ENCODE results near the gene ASAH2B.

Gene ASAH2B

DNA sequence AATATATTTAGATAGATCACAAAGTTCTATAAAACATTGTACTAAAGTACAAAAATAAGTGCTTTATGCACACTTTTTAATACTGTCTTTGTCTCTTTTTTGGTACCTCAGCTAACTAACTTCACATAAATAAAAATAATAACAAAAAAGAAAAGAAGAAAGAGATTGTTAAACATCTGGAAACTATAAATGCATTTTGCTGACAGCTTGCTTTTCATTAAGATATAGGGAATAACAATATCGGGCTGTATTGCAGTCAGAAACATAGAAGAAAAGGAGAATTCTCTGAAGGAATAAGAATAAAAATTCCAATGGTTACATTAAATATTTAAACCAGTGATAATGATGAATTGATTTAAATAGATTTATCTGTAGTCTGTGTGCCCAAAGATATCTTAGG lies 59.9 kb downstream of the ASAH2B start:
- no peak for DNase-seq

DNA sequence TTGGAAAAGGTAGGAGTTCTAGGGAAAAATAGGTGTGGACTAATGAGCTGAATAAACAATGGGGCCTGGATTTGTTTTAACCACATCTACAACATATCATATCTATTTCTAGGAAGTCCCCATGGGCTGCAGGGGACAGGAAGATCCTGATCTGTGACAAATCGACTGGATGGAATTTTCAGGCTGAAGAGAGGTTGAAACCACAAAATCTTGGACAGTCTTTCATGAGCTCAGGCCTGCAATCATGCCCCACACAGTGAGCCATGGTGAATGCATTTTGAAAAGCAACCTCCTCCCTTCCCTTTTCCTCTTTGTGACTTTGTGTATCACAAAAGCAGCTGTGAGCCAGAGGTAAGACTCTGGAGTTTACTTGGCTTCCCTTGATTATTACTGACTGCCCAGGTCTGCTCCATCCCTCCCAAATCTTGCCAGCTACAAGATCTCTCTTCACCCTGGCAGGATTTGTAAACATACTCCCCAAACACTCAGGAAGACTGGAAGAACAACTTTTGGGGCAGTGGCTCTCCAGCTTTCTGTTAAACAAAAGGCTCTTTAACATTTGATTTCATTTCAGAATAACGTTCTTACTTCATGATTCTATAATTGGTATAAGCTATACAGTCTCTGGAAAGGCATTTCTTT lies 66.4 kb downstream of the ASAH2B start:
- no peak for DNase-seq

DNA sequence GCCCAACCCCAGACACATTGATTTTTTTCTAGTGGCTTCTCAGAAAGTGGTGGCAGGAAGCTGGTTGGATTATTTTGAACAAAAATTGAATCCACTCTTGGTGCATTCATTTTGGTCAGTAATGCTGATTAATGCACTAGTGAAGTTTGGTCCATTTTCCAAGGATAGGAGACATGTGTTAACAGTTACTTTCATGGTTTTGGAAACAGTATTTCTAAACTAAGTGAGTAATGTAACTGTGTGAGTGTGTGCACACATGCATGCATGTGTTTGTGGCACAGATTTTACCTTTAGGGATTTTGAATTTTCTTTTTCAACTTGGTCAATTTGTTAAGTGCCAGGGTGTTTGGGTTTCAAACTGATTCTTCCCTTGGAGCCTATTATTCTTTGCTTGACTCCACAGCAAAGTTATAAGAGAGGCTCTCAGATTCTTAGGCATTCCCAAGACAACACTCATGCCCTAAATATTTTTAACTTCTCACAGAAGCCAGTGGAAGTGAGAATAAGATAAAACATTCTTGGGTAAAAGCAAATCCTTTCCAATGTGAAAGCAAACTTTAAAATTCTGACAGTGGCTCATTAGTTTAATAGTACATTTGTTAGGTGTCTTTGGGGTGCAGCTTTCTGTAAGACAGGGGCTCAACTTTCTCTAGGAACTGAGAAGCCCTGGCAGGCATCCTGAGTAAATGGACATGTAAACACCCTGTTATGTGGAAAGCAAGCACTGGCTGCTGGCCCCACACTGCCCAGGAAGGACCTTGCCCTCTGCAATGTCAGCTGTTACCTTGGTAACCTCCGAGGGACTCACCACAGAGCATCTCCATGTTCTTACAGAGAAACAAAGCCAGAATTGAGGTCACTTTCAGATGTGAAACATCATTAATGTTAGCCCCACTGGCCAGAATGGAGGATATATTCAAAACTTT lies 68.4 kb downstream of the ASAH2B start:
- DNase-seq: no peak

Data from NCI-H2081 treated with DMSO at 0.1 percent for 48 hours (cell line).